Superior temporal gyrus (tissue), 1 donor: ENCODE data around the gene MRPL12.

Experiments
- DNase-seq: peaks from one replicate; pipeline ENCODE4 v3.0.0-alpha.2; 2016; ENCODE audit errors: extremely low spot score

MRPL12 gene

GRCh38 chr17:81701288-81702071 lies 1.7 kb upstream of the MRPL12 start:
- no peak for DNase-seq

DNA sequence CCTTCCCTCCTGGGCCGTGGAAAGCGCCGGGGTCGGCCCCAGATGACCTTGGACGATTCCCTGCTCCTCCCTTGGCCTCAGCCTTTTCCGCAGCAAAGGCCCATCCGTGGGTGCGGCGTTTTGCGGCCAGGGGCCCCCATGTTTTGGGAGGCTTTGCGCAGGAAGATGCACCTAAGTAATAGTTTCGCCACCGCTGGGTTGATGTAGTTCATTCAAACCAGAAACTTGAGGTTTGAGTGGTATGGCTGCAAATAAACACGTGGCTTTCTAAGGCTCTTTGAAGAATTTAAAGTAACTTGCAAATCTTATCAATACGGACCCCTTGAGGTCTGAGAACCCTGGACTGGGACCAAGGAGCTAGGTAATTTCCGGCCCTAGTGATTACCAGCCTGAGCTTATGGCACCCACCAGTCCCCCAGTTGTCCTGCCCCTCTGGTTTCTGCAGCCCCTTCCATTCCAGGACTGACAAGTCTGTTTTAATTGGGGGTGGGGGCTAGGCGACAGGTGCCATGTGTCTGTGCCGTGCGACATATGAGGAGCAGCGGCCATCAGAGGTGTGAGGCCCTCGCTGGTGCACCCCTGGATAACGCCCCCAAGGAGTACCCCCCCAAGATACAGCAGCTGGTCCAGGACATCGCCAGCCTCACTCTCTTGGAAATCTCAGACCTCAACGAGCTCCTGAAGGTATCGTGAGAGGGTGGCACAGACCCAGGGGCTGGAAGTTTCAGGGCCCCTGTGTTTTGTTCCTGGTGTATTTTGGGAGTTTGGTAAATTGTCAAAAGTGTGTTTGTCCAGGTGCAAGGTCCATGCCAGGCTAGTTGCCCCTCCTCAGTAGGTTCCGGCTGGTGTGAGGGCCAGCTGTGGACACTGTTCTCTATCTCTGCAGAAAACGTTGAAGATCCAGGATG lies 834 bp downstream of the MRPL12 start:
- DNase-seq, result no peak

DNA sequence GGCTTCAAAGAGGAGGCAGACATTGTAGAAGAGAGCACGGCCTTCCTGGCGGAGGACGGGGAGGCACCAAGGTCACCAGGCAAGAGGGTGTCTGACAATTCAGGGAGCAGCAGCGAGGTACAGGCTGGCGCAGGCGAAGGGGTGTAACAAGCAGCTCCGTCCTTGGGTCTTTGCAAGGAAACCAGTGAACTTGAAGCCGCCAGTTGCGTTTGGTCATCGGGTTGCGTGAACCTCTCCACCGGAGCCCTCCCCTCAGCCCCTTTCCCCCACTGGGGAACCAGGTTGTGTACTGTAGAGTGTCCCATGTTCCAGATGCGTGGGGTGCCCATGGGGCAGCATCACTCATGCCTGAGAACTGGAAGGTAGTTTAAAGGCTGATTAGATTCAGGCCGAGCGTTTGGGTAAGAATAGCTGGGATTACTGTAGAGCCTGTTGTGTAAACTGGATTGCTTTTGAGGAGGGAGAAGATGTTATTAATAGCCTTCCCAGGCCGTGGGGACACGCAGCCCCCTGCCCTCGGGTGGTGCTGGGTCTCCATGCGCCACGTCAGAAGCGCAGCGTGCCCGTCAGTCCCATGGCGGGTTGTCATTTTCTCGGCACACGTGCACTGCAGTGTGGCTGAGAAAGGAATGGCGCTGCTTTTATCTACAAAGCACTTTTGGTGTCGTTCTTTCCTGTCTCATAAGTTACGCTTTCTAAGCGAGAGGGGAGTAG lies 2.5 kb downstream of the MRPL12 start:
- DNase-seq, result no peak

DNA sequence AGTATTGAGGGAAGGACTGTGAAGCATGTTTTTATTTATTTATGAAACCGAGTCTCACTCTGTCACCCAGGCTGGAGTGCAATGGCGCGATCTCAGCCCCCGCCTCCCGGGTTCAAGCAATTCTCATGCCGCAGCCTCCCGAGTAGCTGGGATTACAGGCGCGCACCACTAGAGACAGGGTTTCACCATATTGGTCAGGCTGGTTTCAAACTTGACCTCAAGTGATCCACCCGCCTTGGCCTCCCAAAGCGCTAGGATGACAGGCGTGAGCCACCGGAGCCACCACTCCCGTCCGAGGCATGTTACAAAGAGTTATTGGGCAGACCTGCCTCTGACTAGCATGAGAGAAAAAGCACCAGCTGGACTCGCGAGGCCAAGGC lies 3.1 kb downstream of the MRPL12 start:
- DNase-seq, result no peak

GRCh38 chr17:81706757-81707624 lies 3.8 kb downstream of the MRPL12 start:
- DNase-seq, result no peak

DNA sequence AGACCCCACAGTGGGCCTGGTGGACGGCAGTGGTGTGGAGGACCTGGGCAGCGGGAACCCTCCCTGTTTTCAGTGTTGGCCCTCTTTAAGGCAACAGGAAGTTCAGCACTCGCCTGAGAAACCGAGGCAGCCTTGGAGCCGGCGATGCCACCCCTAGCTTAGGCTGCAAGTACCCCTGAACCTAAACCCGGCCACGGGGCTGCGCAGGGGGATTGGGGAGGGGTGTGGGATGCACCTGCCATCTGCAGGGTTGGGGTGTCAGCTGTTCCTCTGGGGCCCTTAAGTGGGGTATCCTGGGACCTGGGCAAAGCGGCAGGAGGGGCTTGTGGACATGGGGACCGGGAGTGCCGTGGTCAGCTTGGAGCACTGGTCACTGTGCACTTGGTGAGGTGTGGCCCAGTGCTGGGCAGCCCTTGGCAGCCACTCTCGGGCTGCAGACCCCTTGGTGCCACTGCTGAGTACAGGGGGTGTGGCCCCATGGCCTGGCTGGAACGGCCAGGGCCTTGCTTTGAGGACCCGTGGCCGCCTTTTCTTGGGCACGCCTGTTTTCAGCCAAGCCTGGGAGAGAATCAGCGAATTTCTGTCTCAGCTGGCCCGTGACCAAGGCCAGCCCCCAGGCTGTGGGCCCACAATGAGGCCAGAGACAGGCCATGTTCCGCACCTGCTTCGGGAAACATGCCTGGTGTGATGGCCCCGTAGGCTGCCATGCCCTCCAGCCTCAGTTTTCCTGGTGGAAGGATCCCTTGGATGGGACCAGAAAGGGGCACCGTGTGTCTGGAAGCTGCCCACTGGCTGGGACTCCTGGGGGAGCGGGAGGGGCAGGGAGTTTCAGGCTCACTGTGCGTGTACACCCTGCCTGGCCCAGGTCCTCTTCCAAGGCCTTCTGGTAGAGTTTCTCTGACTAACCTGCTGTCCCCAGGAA lies 4.8 kb downstream of the MRPL12 start:
- DNase-seq, result no peak

DNA sequence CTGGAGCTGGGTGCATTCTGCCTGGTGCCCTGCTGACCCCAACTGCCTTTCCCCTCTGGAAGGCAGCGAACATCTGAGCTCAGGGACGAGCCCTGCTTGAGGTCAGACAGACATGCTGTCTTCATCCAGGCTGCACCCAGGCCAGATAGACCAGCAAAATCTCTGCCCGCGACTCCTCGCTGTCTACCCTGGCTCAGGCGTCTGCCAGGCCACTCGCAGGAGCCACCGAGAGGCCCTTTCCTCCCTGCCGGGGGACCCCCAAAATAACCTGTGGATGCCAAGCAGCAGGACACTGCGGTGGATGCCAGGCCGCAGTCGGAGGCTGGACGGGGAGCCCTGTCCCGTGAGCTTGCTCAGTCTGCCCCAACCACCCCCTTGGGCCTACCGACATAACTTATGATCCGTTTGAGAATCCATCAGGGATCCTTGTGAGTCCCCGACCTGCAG lies 5.6 kb downstream of the MRPL12 start:
- no peak for DNase-seq

DNA sequence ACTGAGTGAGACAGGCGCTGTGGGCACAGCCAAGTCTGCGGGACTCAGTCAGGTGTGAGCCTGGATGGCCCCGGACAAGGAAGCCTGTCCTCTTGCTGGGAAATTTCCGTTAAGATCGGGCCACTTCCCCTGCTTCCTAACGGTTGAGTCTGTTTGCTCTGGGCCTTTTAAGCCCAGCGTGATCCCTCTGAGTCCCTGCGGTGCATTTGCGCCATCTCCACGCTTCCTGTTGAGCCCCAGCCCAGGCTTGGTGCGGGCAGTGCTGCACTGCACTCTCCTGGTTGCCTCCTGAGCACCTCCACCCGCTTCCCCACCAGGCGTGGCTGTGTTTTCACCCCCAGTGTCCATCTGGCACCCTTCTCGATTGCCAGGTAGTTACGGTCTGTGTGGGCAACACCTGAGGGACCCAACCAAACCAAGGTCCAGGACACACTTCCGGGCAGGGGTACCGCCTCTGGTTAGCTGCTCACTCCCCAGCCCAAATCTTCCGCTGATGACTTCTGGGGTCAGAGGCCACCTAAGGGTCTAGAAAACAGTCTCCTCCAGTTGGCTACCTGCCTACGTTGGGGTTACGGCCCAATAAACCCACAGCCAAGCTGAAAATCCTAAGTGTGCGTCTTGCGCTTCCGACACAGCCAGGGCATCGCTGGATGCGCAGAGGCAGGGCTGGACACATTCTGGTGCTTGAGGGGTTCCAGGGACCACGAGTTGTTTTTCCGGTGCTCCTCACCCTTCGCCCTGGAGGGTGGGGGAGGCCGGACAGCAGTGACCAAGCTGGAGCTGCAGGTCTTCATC lies 7.5 kb downstream of the MRPL12 start:
- no peak for DNase-seq

GRCh38 chr17:81711814-81712467 lies 8.8 kb downstream of the MRPL12 start, which contains the start of gene SLC25A10:
Gene SLC25A10, plus strand, starts transcription at chr17:81712284. Its CDS starts 143 bp downstream, at chr17:81712427.
- DNase-seq, result peak; percentile 71

GRCh38 chr17:81712468-81713003 lies 9.4 kb downstream of the MRPL12 start:
- DNase-seq, result no peak

DNA sequence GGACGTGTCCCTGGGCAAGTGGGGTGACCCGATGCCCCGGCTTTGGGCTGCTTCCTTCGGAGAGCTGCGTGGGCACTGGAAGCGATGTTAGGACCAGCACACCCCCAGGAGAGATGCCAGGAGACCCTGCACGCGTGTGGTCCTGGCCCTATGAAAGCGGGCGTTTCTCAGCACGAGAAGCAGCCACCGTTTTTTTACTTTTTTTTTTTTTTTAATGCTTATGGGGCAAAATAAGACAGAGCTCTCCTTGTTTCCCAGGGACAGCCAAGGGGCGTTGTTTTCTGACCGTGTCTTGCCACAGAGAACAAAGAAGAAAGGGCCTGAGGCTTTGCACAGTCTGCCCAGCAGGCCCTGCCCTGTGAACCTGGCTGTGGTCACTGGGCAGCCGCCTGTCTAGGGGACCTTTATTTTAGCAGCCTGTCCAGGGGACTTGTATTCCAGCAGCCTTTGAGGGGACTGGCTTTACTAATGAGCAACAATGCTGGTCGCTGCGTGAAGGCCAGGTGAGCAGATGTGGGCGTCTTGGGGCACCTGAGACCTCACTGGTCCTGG lies 9.9 kb downstream of the MRPL12 start:
- no peak for DNase-seq

GRCh38 chr17:81713556-81714411 lies 10.6 kb downstream of the MRPL12 start:
- no peak for DNase-seq

DNA sequence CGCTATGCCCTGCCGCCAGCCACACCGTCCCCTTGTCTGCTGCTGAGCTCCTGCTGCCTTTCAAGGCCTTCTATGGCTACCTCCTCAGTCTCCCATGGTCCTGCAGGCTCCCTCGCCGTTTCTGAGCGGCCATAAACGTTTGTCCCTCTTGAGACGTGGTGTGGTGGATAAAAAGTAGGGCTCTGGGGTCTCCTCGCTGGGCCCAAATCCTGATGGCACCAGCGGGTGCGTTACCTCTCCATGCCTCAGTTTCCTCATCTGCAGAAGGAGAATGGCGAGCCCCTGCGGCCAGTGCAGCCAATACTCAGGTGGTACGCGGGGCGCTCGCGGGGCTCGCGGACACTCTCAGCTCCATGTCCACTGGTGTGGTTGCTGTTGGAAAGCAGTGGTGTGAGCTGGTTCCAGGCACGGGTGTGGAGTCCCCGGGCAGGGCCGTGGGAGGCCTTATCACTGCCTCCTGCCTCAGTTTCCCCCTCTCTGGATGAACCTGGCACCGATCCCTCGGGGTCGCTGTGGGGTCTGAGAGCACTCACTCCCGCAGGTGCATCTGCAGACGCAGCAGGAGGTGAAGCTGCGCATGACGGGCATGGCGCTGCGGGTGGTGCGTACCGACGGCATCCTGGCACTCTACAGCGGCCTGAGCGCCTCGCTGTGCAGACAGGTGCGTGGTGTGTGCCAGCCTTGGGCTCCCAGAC lies 11.4 kb downstream of the MRPL12 start:
- no peak for DNase-seq

DNA sequence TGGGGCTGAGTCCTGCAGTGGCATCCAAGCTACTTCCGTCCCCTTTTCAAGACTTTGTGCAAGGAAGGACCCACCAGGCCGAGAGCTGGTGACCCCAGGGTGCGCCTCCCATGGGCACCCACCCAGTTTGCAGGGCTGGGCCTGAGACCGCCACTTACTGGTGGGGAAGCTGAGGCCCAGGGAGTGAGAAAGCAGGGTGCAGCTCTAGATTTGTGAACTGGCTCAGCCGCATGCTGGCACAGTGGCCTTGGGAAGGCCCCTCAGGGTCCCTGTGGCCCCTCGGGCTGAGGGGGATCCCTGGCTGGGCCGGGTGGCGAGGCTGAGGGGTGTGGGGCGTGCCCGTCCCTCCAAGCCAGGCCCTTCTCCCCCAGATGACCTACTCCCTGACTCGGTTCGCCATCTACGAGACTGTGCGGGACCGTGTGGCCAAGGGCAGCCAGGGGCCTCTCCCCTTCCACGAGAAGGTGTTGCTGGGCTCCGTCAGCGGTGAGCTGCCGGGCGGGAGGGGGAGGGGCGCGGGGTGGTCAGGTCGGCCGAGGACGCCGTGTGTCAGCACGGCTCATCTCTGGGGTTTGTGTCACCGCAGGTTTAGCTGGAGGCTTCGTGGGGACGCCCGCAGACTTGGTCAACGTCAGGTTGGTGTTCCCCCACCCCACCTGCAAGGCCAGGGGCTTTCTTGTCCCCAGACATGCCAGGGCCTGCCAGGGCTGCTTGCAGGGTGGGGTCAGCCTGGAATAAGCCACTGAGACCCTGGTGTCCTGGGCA lies 12.1 kb downstream of the MRPL12 start:
- no peak for DNase-seq

- no peak for DNase-seq
Measured at GRCh38 chr17:81715872-81716673, 12.9 kb downstream of the MRPL12 start.
